ENCODE results near the gene ST6GALNAC1. TPM values are rescaled to one million over a fixed set of nuclear protein-coding genes. Genes with fewer than 3 reads are reported as not detected.

ST6GALNAC1 gene
- polyA plus RNA-seq, 3 donors = not detected

- Histone ChIP-seq H2AFZ (ENCODE audit: insufficient read depth, low read depth, low read length, poor library complexity, severe bottlenecking) (no peak overlapping the region), H3K79me2 (ENCODE audit: insufficient read depth, low read length) (no peaks in the 10 kb centered on the region), H3K9me3 (replicated peaks in 1 of 2; ENCODE audit: control insufficient read depth in 1 of 2, insufficient read depth in 1 of 2, low read length in 2 of 2) (no peaks in the 10 kb centered on the region), H3K4me3 (replicated peaks in 1 of 3; ENCODE audit: low read depth in 2 of 3, low read length in 3 of 3) (no peak overlapping the region), H3K27ac (ENCODE audit: low read depth in 1 of 2, low read length in 2 of 2) (no peak overlapping the region), H3K9ac (ENCODE audit: insufficient read depth, low read length, poor library complexity, severe bottlenecking) (no peak overlapping the region), H3K4me2 (replicated peaks; ENCODE audit: extremely low read depth, low read length, poor library complexity, severe bottlenecking) (no peak overlapping the region), H3K36me3 (replicated peaks in 1 of 2; ENCODE audit: control insufficient read depth in 1 of 2, insufficient read depth in 2 of 2, low read length in 2 of 2) (no peaks in the 10 kb centered on the region), H3K27me3 (ENCODE audit: control insufficient read depth in 2 of 2, insufficient read depth in 2 of 2, low read length in 2 of 2) (no peaks in the 10 kb centered on the region), H4K20me1 (ENCODE audit: insufficient read depth, low read length) (peaks cover 4% of the 10 kb centered on the region), H3K4me1 (ENCODE audit: control insufficient read depth in 1 of 2, insufficient read depth in 2 of 2, low read length in 2 of 2) (peaks cover 23 to 24% of the 10 kb centered on the region in 2 donors)
- Mint-ChIP-seq H3K4me3 (no peak overlapping the region), H3K9me3 (peaks cover 0 to 3% (median 0%) of the 10 kb centered on the region in 7 donors), H3K27me3 (ENCODE audit: low read depth in 3 of 3) (peaks cover 0 to 6% (median 0%) of the 10 kb centered on the region in 3 donors), H3K36me3 (peaks cover 0 to 12% of the 10 kb centered on the region in 2 donors), H3K4me1 (peaks cover 37% of the 10 kb centered on the region), H3K27ac (no peak overlapping the region)
- intact Hi-C loops (cut with micrococcal nuclease) = no loop called here
- TF ChIP-seq CTCF (IDR thresholded peaks at IDR 0.05) = no peak
- WGBS (ENCODE audit: insufficient coverage) = 100% methylated on average over 3 of the region's 7 CpGs
- DNase-seq = no peak
These were observed 65.7 kb downstream of the ST6GALNAC1 start for GRCh38 chr17:76577876-76578275.

- Histone ChIP-seq H3K36me3 (replicated peaks in 1 of 2; ENCODE audit: control insufficient read depth in 1 of 2, insufficient read depth in 2 of 2, low read length in 2 of 2) (no peaks in the 10 kb centered on the region), H3K9ac (ENCODE audit: insufficient read depth, low read length, poor library complexity, severe bottlenecking) (no peak overlapping the region), H4K20me1 (ENCODE audit: insufficient read depth, low read length) (peaks cover 4% of the 10 kb centered on the region), H3K27me3 (ENCODE audit: control insufficient read depth in 2 of 2, insufficient read depth in 2 of 2, low read length in 2 of 2) (no peaks in the 10 kb centered on the region), H3K4me1 (ENCODE audit: control insufficient read depth in 1 of 2, insufficient read depth in 2 of 2, low read length in 2 of 2) (peaks cover 23 to 24% of the 10 kb centered on the region in 2 donors), H3K4me3 (replicated peaks in 1 of 3; ENCODE audit: low read depth in 2 of 3, low read length in 3 of 3) (no peak overlapping the region), H3K27ac (ENCODE audit: low read depth in 1 of 2, low read length in 2 of 2) (no peak overlapping the region), H3K4me2 (replicated peaks; ENCODE audit: extremely low read depth, low read length, poor library complexity, severe bottlenecking) (no peak overlapping the region), H3K79me2 (ENCODE audit: insufficient read depth, low read length) (no peaks in the 10 kb centered on the region), H2AFZ (ENCODE audit: insufficient read depth, low read depth, low read length, poor library complexity, severe bottlenecking) (no peak overlapping the region), H3K9me3 (replicated peaks in 1 of 2; ENCODE audit: control insufficient read depth in 1 of 2, insufficient read depth in 1 of 2, low read length in 2 of 2) (no peaks in the 10 kb centered on the region)
- peaks cover 0 to 5% (median 0%) of the 10 kb centered on the region in 7 donors for H3K9me3 Mint-ChIP-seq
- H3K27me3 Mint-ChIP-seq (ENCODE audit: low read depth in 3 of 3) = peaks cover 0 to 3% (median 1%) of the 10 kb centered on the region in 3 donors
- intact Hi-C loops (cut with micrococcal nuclease) = no loop called here
- 35% methylated on average over 5 of the region's 9 CpGs for whole genome bisulfite sequencing (ENCODE audit: insufficient coverage)
- H3K4me1 Mint-ChIP-seq = peaks cover 30% of the 10 kb centered on the region
- TF ChIP-seq CTCF (IDR thresholded peaks at IDR 0.05) = no peak
- H3K27ac Mint-ChIP-seq = peak overlapping the region in 1 of 7 donors; percentile 4
- no peak overlapping the region for H3K4me3 Mint-ChIP-seq
- no peak for DNase-seq
- peaks cover 0 to 16% of the 10 kb centered on the region in 2 donors for H3K36me3 Mint-ChIP-seq
These were observed 67.4 kb downstream of the ST6GALNAC1 start for GRCh38 chr17:76576189-76576588.
